ENCODE results near the gene RABGAP1L.

- TF ChIP-seq, protein P1, sequence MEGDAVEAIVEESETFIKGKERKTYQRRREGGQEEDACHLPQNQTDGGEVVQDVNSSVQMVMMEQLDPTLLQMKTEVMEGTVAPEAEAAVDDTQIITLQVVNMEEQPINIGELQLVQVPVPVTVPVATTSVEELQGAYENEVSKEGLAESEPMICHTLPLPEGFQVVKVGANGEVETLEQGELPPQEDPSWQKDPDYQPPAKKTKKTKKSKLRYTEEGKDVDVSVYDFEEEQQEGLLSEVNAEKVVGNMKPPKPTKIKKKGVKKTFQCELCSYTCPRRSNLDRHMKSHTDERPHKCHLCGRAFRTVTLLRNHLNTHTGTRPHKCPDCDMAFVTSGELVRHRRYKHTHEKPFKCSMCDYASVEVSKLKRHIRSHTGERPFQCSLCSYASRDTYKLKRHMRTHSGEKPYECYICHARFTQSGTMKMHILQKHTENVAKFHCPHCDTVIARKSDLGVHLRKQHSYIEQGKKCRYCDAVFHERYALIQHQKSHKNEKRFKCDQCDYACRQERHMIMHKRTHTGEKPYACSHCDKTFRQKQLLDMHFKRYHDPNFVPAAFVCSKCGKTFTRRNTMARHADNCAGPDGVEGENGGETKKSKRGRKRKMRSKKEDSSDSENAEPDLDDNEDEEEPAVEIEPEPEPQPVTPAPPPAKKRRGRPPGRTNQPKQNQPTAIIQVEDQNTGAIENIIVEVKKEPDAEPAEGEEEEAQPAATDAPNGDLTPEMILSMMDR (optimal IDR thresholded peaks at IDR 0.05 in 1 of 3, IDR thresholded peaks at IDR 0.05 in 1 of 3, conservative IDR thresholded peaks at IDR 0.05 in 1 of 3; ENCODE audit: extremely low read depth in 1 of 3, insufficient read depth in 2 of 3, low read length in 3 of 3), result no peak
- no peak for TF ChIP-seq EZH2 (IDR thresholded peaks at IDR 0.05; ENCODE audit: low read length)
These were observed 808.8 kb downstream of the RABGAP1L start for GRCh38 chr1:174967845-174968705.

Measured in keratinocyte (primary cell).